H1 (cell line): ENCODE data around the gene TSC1. TPM values are rescaled to one million over a fixed set of nuclear protein-coding genes. Genes with fewer than 3 reads are reported as not detected.

Source experiments
- CTCF ChIA-PET: fragments of 300-600 bp; sonication (Branson Sonifier 250); formaldehyde crosslinking; loops from one replicate; lab custom pipeline; 2021; ENCODE audit not compliant: partially characterized antibody; lab: Charles Lee
- POLR2A ChIA-PET: fragments of 300-600 bp; sonication (Branson Sonifier 250); formaldehyde crosslinking; loops from one replicate; lab custom pipeline; 2021; ENCODE audit warnings: inconsistent platforms; ENCODE audit not compliant: partially characterized antibody; lab: Charles Lee
- DNase-seq, 2 experiments: peaks; one replicate each; pipeline versions ENCODE4 v3.0.0 to v3.0.0-alpha.2; 2010 to 2022; ENCODE audit warnings: low spot score in 2 of 2, low read depth in 1 of 2, mixed read lengths in 1 of 2
- FAIRE-seq: peaks from 2 replicates; lab custom pipeline; 2011; peaks lifted over from hg19 to GRCh38; lab: Jason Lieb, UNC
- H2AFZ ChIP-seq: 2 replicates; pipeline ENCODE4 v1.8.1; 2012; ENCODE audit warnings: low read length, inconsistent platforms
- H2AK5ac ChIP-seq: 2 replicates; pipeline ENCODE4 v1.6.1; 2013; ENCODE audit warnings: low read depth, low read length
- H2BK120ac ChIP-seq: replicated peaks from 2 replicates; pipeline ENCODE3; 2013; ENCODE audit warnings: low read depth, low read length, inconsistent platforms
- H2BK12ac ChIP-seq: 2 replicates; pipeline ENCODE4 v1.6.1; 2013; ENCODE audit warnings: low read depth, low read length
- H2BK15ac ChIP-seq: 2 replicates; pipeline ENCODE4 v1.6.1; 2013; ENCODE audit warnings: low read length
- H2BK20ac ChIP-seq: 2 replicates; pipeline ENCODE4 v1.6.1; 2013; ENCODE audit warnings: low read length
- H2BK5ac ChIP-seq: 2 replicates; pipeline ENCODE4 v1.6.1; 2013; ENCODE audit warnings: low read depth, low read length
- H3K14ac ChIP-seq: 2 replicates; pipeline ENCODE4 v1.6.1; 2013; ENCODE audit warnings: inconsistent platforms; ENCODE audit not compliant: insufficient read length
- H3K18ac ChIP-seq: 2 replicates; pipeline ENCODE4 v1.6.1; 2013; ENCODE audit warnings: low read length; ENCODE audit errors: extremely low read depth
- H3K23ac ChIP-seq: 2 replicates; pipeline ENCODE4 v1.6.1; 2013; ENCODE audit warnings: inconsistent platforms; ENCODE audit not compliant: insufficient read length
- H3K23me2 ChIP-seq: 2 replicates; pipeline ENCODE4 v1.6.1; 2013; ENCODE audit warnings: low read depth, low read length
- H3K27ac ChIP-seq: 2 replicates; pipeline ENCODE4 v1.6.1; 2011; ENCODE audit warnings: low read depth, low read length, inconsistent platforms
- H3K27me3 ChIP-seq, 4 experiments: replicated peaks in 1 of 4; 1 replicate in 1 of 4; 2 replicates in 3 of 4; pipeline versions ENCODE4 v1.6.1 to v1.8.1; 2011 to 2013; ENCODE audit warnings: low read length in 3 of 4, mild to moderate bottlenecking in 3 of 4, inconsistent platforms in 2 of 4, mixed read lengths in 2 of 4, moderate library complexity in 1 of 4; ENCODE audit not compliant: control insufficient read depth in 3 of 4, insufficient read depth in 3 of 4; ENCODE audit errors: extremely low read depth in 1 of 4
- H3K36me3 ChIP-seq, 4 experiments: 2 replicates each; pipeline versions ENCODE4 v1.6.1 to v1.8.1; 2011 to 2013; ENCODE audit warnings: mild to moderate bottlenecking in 4 of 4, low read length in 3 of 4, moderate library complexity in 2 of 4, control low read depth in 1 of 4, inconsistent platforms in 1 of 4; ENCODE audit not compliant: insufficient read depth in 4 of 4, control insufficient read depth in 2 of 4
- H3K4ac ChIP-seq: replicated peaks from 2 replicates; pipeline ENCODE3; 2013; ENCODE audit warnings: low read length, low read depth, mixed read lengths, inconsistent platforms; ENCODE audit not compliant: insufficient read length
- H3K4me1 ChIP-seq, 4 experiments: replicated peaks in 1 of 4; 1 replicate in 1 of 4; 2 replicates in 3 of 4; pipeline versions ENCODE4 v1.6.1 to v1.8.1; 2011 to 2013; ENCODE audit warnings: low read length in 3 of 4, inconsistent platforms in 2 of 4, mixed read lengths in 1 of 4; ENCODE audit not compliant: insufficient read depth in 4 of 4, control insufficient read depth in 3 of 4
- H3K4me2 ChIP-seq, 2 experiments: 2 replicates each; pipeline versions ENCODE4 v1.6.1 to v1.8.1; 2011 to 2013; ENCODE audit warnings: low read depth in 2 of 2, low read length in 2 of 2, control low read depth in 1 of 2, inconsistent platforms in 1 of 2, mild to moderate bottlenecking in 1 of 2; ENCODE audit not compliant: insufficient read depth in 1 of 2
- H3K4me3 ChIP-seq, 4 experiments: fragments of 200-600, 300-600 bp in 1 of 4; sonication (generic), shearing (Covaris generic), sonication (Bioruptor Twin) in 1 of 4; 2 replicates each; pipeline versions ENCODE4 v1.5.1 to v1.8.1; 2011 to 2016; ENCODE audit warnings: low read length in 4 of 4, low read depth in 3 of 4, control low read depth in 2 of 4, inconsistent platforms in 2 of 4, mild to moderate bottlenecking in 2 of 4, mixed read lengths in 1 of 4, moderate library complexity in 1 of 4; ENCODE audit not compliant: insufficient read depth in 2 of 4; ENCODE audit errors: extremely low read depth in 1 of 4
- H3K56ac ChIP-seq: replicated peaks from 2 replicates; pipeline ENCODE3; 2013; ENCODE audit warnings: low read depth, mild to moderate bottlenecking, mixed read lengths, low read length, inconsistent platforms; ENCODE audit not compliant: insufficient read length
- H3K79me1 ChIP-seq: 2 replicates; pipeline ENCODE4 v1.6.1; 2013; ENCODE audit warnings: low read depth, low read length, control low read depth
- H3K79me2 ChIP-seq, 2 experiments: 2 replicates each; pipeline versions ENCODE4 v1.6.1 to v1.8.1; 2012 to 2013; ENCODE audit warnings: low read length in 2 of 2, mild to moderate bottlenecking in 2 of 2, inconsistent platforms in 1 of 2; ENCODE audit not compliant: insufficient read depth in 2 of 2, control insufficient read depth in 1 of 2
- H3K9ac ChIP-seq, 4 experiments: replicated peaks in 1 of 4; 1 replicate in 1 of 4; 2 replicates in 3 of 4; pipeline versions ENCODE4 v1.6.1 to v1.8.1; 2011 to 2013; ENCODE audit warnings: low read depth in 3 of 4, low read length in 3 of 4, control low read depth in 2 of 4, mild to moderate bottlenecking in 2 of 4, moderate library complexity in 2 of 4, inconsistent platforms in 1 of 4; ENCODE audit errors: extremely low read depth in 1 of 4
- H3K9me3 ChIP-seq, 2 experiments: 2 replicates each; pipeline versions ENCODE4 v1.6.1 to v1.8.1; 2012 to 2013; ENCODE audit warnings: mild to moderate bottlenecking in 2 of 2, moderate library complexity in 2 of 2, control low read depth in 1 of 2, inconsistent platforms in 1 of 2, low read depth in 1 of 2, low read length in 1 of 2, mixed read lengths in 1 of 2; ENCODE audit not compliant: insufficient read depth in 2 of 2
- H4K20me1 ChIP-seq, 2 experiments: replicated peaks in 1 of 2; 2 replicates each; pipeline versions ENCODE3 to v1.8.1; 2011 to 2013; ENCODE audit warnings: inconsistent platforms in 2 of 2, low read length in 2 of 2, mild to moderate bottlenecking in 1 of 2; ENCODE audit not compliant: insufficient read depth in 2 of 2, control insufficient read depth in 1 of 2
- H4K5ac ChIP-seq: 2 replicates; pipeline ENCODE4 v1.6.1; 2013; ENCODE audit warnings: low read length, low read depth, mixed read lengths, inconsistent platforms; ENCODE audit not compliant: insufficient read length
- H4K8ac ChIP-seq: 2 replicates; pipeline ENCODE4 v1.8.0; 2013; ENCODE audit warnings: mild to moderate bottlenecking, moderate library complexity, low read length, inconsistent platforms; ENCODE audit not compliant: insufficient read depth; ENCODE audit errors: extremely low read depth
- H4K91ac ChIP-seq: replicated peaks from 2 replicates; pipeline ENCODE3; 2013; ENCODE audit warnings: low read length, mixed read lengths, inconsistent platforms; ENCODE audit not compliant: insufficient read length
- NRF1 ChIP-seq: IDR thresholded peaks from 2 replicates; pipeline ENCODE4 v1.6.1; 2011; ENCODE audit warnings: mild to moderate bottlenecking, low read depth, low read length, improper control_type of control experiment
- SP1 ChIP-seq: IDR thresholded peaks from 2 replicates; pipeline ENCODE4 v1.6.1; 2011; ENCODE audit warnings: low read depth, low read length
- WGBS, 2 experiments: shearing (Covaris generic) in 1 of 2; methylation state at CpG; one replicate each; pipeline versions ENCODE4 v1.1.6 to v1.1.7; 2013 to 2015; ENCODE audit warnings: low lambda C conversion rate in 2 of 2, mixed read lengths in 2 of 2, inconsistent platforms in 1 of 2, low coverage in 1 of 2, missing lambda C conversion rate in 1 of 2; ENCODE audit not compliant: insufficient replicate concordance in 2 of 2, insufficient coverage in 1 of 2, insufficient read length in 1 of 2; ENCODE audit errors: extremely low coverage in 1 of 2, missing lambda C conversion rate in 1 of 2; 5-methylcytosine and 5-hydroxymethylcytosine counted together
- polyA plus RNA-seq, 7 experiments: library from polyadenylated mRNA; depleted of rRNA in 3 of 7; stranded (reverse) in 5 of 7; unstranded in 2 of 7; fragments of >200 nt in 5 of 7; fragments of 200-250 nt in 2 of 7; gene quantifications; 1 replicate in 5 of 7; 2 replicates in 1 of 7; 4 replicates in 1 of 7; pipeline versions ENCODE4 v1.2.1 to v1.2.3, GENCODE V29; 2011 to 2013; ENCODE audit warnings: missing spikeins in 2 of 7, mixed read lengths in 2 of 7
- total RNA-seq: library from RNA; stranded (reverse); fragmentation: NEBNext Ultra II Directional; extraction: Animal tissue kit (Norgen Biotek cat#: 25700); gene quantifications from 2 replicates; pipeline ENCODE4 v1.2.1, GENCODE V29; 2021

Gene TSC1
- total and polyA plus RNA-seq, 2 of the 8 experiments (the other 6 are each of a cell fraction or from before 2014, with no cell fraction given): 37.2 to 46.0 TPM

DNA sequence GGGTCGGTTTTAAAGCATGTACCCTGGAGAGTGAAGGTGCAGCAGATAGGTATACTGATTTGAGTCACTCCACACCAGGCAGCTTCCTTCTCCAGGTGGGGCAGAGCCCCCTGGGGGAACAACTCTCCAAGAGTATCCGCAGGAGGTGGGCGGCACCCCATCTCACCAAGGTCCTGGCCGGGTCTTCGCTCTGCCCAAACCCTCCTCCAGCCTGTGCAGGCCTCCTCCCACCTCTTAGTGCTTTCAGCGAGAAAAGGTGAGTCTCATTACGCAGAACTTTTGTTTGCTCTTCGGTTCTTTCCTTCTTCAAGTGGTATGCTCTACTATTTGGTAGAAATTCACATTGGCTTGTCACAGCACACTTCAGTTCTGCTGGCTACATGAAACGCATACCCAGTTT, 52.0 kb downstream of the TSC1 start:
- Histone ChIP-seq H3K36me3 (peaks cover 13 to 26% (median 23%) of the 10 kb centered on the region in 4 experiments), H3K14ac (no peak overlapping the region), H3K4me3 (no peak overlapping the region), H4K20me1 (peaks cover 0 to 4% of the 10 kb centered on the region in 2 experiments), H3K4ac (no peak overlapping the region), H4K8ac (no peak overlapping the region), H2AK5ac (no peak overlapping the region), H3K27me3 (no peaks in the 10 kb centered on the region), H2BK5ac (no peak overlapping the region), H2BK15ac (no peak overlapping the region), H2BK120ac (no peak overlapping the region), H3K9me3 (no peaks in the 10 kb centered on the region), H3K27ac (no peak overlapping the region), H3K79me1 (no peaks in the 10 kb centered on the region), H3K9ac (no peak overlapping the region), H3K23me2 (no peaks in the 10 kb centered on the region), H3K79me2 (no peaks in the 10 kb centered on the region), H3K18ac (no peak overlapping the region), H3K4me2 (no peak overlapping the region), H2BK20ac (no peak overlapping the region), H3K56ac (no peak overlapping the region), H4K5ac (no peak overlapping the region), H2BK12ac (no peak overlapping the region), H3K4me1 (no peaks in the 10 kb centered on the region), H2AFZ (no peak overlapping the region), H4K91ac (no peak overlapping the region), H3K23ac (no peak overlapping the region)
- FAIRE-seq (no peak), DNase-seq (no peak)
- ChIA-PET POLR2A (interaction anchor here (0.6 to 1.8 kb wide), 4 partner anchors 11 to 210 kb away, joined by 3 to 4 read pairs (median 4); partner anchors contain the start of genes AK8 and SPACA9), CTCF (interaction anchor here (0.7 to 3.3 kb wide), 3 partner anchors 10 to 50 kb away, joined by 3 to 30 read pairs (median 3); no protein-coding TSS in a partner anchor)
- WGBS, 2 experiments: 86% methylated on average over 9 of the region's 9 CpGs; no CpG with 5 or more reads in 1 of the 2 experiments
- TF ChIP-seq SP1 (0 out of 2 replicates have a peak, but pooled peaks have one; percentile 61), NRF1 (no peak)
